HG02610 (cell line): ENCODE results near the gene TPX2.

Experiments
- ATAC-seq: cut with Tn5 transposase; IDR thresholded peaks from one replicate; pipeline ENCODE4 v1.9.1; 2021; ENCODE audit warnings: mild to moderate bottlenecking, moderate library complexity; ENCODE audit not compliant: unreplicated experiment

The TPX2 gene

GRCh38 chr20:31829731-31830130 is 90.6 kb downstream of the TPX2 start:
- ATAC-seq = no peak

GRCh38 chr20:31830406-31830981 is 91.4 kb downstream of the TPX2 start:
- ATAC-seq = no peak

GRCh38 chr20:31831211-31831610 is 92.1 kb downstream of the TPX2 start:
- ATAC-seq = no peak

- no peak for ATAC-seq
Observed at GRCh38 chr20:31831771-31832306, 92.7 kb downstream of the TPX2 start.

GRCh38 chr20:31833130-31833930 is 94.2 kb downstream of the TPX2 start:
- no peak for ATAC-seq

GRCh38 chr20:31833931-31834521 is 94.9 kb downstream of the TPX2 start:
- no peak for ATAC-seq

GRCh38 chr20:31835554-31835953 is 96.5 kb downstream of the TPX2 start:
- no peak for ATAC-seq

- peak; percentile 73 for ATAC-seq
Observed at GRCh38 chr20:31835977-31836852, 97.1 kb downstream of the TPX2 start.

GRCh38 chr20:31836853-31837608 is 97.9 kb downstream of the TPX2 start:
- ATAC-seq = no peak

GRCh38 chr20:31837896-31838397 is 98.9 kb downstream of the TPX2 start:
- ATAC-seq = no peak

- ATAC-seq = no peak
Observed at GRCh38 chr20:31838646-31839292, 99.7 kb downstream of the TPX2 start.

GRCh38 chr20:31839782-31840487 is 100.8 kb downstream of the TPX2 start:
- ATAC-seq = no peak

- no peak for ATAC-seq
Observed at GRCh38 chr20:31840906-31841816, 102.1 kb downstream of the TPX2 start.

GRCh38 chr20:31841928-31842327 is 102.8 kb downstream of the TPX2 start:
- ATAC-seq = no peak

- no peak for ATAC-seq
Observed at GRCh38 chr20:31842471-31843157, 103.5 kb downstream of the TPX2 start.

GRCh38 chr20:31843288-31843687 is 104.2 kb downstream of the TPX2 start:
- no peak for ATAC-seq

GRCh38 chr20:31843881-31844280 is 104.8 kb downstream of the TPX2 start:
- ATAC-seq = no peak
